Occipital lobe (tissue), 2 donors: ENCODE results near the gene CPNE9. TPM values are rescaled to one million over a fixed set of nuclear protein-coding genes. Genes with fewer than 3 reads are reported as not detected.
A peak's percentile ranks its signal among the peaks of the same experiment; 100 is the strongest.

Source experiments
- DNase-seq: peaks from one replicate; lab custom pipeline; 2025; lab: John Stamatoyannopoulos, UW
- total RNA-seq: library from RNA; depleted of rRNA; stranded (reverse); fragments of >200 nt; gene quantifications from one replicate; pipeline ENCODE4 v1.2.3, GENCODE V29; 2014

Gene CPNE9
- 0.31 TPM for total RNA-seq

GRCh38 chr3:9703736-9704346 is at the start of gene CPNE9:
Gene CPNE9 (plus strand): TSS chr3:9703833. CDS start chr3:9703997, 164 bp downstream.
- no peak for DNase-seq

- DNase-seq = no peak
Measured at GRCh38 chr3:9659849-9660248, 43.8 kb upstream of the CPNE9 start.

GRCh38 chr3:9660972-9661371 is 42.7 kb upstream of the CPNE9 start:
- no peak for DNase-seq

GRCh38 chr3:9664119-9664751 is 39.4 kb upstream of the CPNE9 start:
- DNase-seq = no peak

GRCh38 chr3:9666704-9667445 is 36.8 kb upstream of the CPNE9 start:
- no peak for DNase-seq

GRCh38 chr3:9669277-9669676 is 34.4 kb upstream of the CPNE9 start:
- DNase-seq = no peak

GRCh38 chr3:9669720-9670432 is 33.8 kb upstream of the CPNE9 start:
- no peak for DNase-seq

GRCh38 chr3:9673082-9673481 is 30.6 kb upstream of the CPNE9 start:
- no peak for DNase-seq

- DNase-seq = no peak
Measured at GRCh38 chr3:9673752-9674151, 29.9 kb upstream of the CPNE9 start.

GRCh38 chr3:9675736-9676290 is 27.8 kb upstream of the CPNE9 start:
- DNase-seq = no peak

- no peak for DNase-seq
Measured at GRCh38 chr3:9676785-9677184, 26.8 kb upstream of the CPNE9 start.

- DNase-seq = peak; percentile 29
Measured at GRCh38 chr3:9678493-9678892, 25.1 kb upstream of the CPNE9 start.

GRCh38 chr3:9679476-9680080 is 24.1 kb upstream of the CPNE9 start:
- DNase-seq = no peak

- no peak for DNase-seq
Measured at GRCh38 chr3:9681011-9681722, 22.5 kb upstream of the CPNE9 start.

- DNase-seq = no peak
Measured at GRCh38 chr3:9681723-9682081, 21.9 kb upstream of the CPNE9 start.

GRCh38 chr3:9682096-9682495 is 21.5 kb upstream of the CPNE9 start:
- no peak for DNase-seq

- no peak for DNase-seq
Measured at GRCh38 chr3:9683426-9683825, 20.2 kb upstream of the CPNE9 start.

- DNase-seq = no peak
Measured at GRCh38 chr3:9685216-9686049, 18.2 kb upstream of the CPNE9 start.

GRCh38 chr3:9686050-9686550 is 17.5 kb upstream of the CPNE9 start:
- DNase-seq = no peak

GRCh38 chr3:9686703-9687102 is 16.9 kb upstream of the CPNE9 start:
- DNase-seq = no peak
